HS-5 (cell line): ENCODE measurements around the gene GOLGB1.
"Not testable (repeated sequence)": the region's sequence is repeated elsewhere in the genome, so short reads cannot be mapped to it uniquely, and the experiment has no call there.

Experiments used
- DNase-seq: peaks from one replicate; pipeline ENCODE4 v3.0.0-alpha.2; 2012; ENCODE audit warnings: low read depth

GOLGB1 gene

DNA sequence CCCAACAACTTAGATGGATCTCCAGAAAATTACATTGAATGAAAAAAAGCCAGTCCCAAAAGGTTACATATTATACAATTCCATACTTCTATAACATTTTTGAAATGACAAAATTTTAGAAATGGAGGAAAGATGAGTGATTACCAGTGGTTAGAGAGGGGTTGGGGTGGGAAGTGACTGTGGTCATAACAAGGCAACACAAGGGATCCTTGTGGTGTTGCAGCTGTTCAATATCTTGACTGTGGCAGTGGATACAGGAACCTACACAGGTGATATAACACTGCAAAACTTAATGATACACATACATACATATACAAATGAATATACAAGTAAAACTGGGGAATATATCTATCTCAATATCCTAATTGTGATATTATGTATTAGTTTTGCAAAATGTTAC is 9.6 kb downstream of the GOLGB1 start:
- no peak for DNase-seq

DNA sequence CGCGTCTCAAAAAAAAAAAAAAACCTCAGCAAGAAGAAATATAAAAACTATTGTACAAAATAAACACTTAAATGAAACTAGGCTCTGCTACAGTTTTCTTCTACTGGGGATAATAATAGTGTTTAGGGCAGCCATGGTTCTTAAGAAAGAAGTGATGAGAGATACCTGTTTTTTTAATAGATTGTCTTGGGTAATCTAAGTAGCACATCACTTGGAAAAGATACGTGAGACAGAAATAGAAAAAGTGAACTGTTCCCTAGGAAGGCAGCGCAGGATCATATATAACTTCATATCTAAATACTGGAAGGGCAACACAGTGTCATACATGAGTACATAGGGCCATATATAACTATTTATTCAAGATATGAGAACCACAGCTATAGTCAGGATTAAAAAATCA is 11.9 kb downstream of the GOLGB1 start:
- no peak for DNase-seq

DNA sequence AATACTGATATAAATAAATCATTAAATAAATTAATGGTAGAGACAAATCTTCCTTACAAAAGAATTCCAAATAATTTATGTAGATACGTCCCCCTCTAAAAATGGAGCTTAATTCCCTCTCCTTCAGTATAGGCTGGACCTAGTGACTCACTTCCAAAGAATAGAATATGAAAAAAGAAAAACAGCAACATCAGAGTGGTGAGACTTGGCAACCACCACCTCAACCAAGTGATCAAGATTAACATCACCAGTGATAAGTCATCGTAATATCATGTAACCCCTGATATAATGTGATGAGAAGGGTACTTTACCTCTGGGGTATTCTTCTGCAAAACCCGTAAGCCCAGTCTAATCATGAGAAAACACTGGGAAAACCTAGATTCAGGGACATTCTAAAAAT is 13.4 kb downstream of the GOLGB1 start:
- DNase-seq = no peak

DNA sequence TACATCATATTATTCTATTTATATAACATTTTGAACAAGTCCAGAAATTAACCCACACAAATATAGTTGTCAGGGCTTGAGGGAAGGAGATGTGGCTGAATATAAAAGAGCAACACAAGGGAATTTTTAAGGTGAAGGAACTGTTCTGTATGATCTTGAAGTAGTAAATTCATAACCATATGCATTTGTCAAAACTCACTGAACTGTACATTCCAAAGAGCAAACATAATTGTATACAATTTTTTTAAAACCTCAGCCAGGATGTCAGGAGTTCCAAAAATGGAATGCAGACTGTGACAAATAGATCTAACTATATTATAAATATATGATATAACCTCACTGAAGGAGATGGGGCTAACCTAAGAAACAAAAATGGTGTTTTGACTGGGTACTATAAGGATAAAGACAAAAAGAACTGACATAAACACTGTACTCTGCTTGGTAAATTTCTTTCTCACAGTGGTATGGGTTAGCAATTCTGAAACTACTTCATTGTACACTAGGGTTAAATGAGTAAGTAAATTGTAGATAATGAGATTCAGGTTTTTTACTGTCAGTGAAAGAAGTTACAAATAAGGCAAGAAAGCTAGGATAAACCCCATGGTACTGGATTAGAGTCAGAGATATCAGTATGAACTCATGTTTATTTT is 14.4 kb downstream of the GOLGB1 start:
- no peak for DNase-seq

DNA sequence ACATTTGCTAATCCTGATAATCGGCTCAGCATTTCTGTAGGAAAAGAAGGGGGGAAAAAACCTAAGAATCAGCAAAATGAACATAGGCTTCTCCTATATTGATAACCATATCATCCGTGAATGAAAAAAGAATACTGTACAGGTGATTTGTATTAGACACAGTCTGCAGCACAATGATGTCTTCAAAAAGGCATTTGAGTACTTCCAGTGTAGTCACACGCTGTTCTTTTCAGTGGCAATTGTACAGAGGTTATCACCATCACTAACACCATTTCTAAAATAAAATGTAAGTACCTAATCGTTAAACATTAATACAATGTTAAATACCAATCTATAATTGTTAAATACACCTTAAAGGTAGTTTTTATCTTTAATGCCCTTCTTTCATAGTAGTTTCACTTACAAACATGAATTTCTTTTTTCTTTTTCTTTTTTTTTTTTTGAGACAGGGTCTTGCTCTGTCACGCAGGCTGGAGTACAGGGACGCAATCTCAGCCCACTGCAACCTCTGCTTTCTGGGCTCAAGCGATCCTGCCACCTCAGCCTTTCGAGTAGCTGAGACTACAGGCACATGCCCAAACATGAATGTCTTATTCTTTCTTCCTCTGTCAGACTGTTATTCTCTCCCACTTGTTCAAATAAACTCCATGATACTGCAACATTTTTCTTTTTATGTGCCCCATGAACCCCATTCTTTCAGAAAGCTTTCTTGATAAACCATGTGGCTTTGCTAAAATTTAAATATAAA is 18.4 kb downstream of the GOLGB1 start:
- DNase-seq = no peak

DNA sequence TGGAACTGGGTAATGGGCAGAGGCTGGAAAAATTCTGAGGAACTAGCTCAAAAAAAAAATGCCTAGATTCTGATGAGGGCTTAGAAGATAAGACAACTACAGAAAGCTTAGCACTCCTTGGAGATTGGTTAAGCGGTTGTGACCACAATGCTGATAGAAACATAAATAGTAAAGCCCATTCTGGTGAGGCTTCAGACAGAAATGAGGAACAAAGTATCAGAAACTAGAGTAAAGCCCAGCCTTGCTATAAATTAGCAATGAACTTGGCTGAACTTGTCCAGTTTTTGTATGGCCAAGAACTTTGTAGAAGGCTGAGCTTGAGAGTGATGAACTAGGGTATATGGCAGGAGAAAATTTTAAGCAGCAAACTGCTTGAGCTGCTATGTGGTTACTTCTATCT is 25.4 kb downstream of the GOLGB1 start:
- no peak for DNase-seq

DNA sequence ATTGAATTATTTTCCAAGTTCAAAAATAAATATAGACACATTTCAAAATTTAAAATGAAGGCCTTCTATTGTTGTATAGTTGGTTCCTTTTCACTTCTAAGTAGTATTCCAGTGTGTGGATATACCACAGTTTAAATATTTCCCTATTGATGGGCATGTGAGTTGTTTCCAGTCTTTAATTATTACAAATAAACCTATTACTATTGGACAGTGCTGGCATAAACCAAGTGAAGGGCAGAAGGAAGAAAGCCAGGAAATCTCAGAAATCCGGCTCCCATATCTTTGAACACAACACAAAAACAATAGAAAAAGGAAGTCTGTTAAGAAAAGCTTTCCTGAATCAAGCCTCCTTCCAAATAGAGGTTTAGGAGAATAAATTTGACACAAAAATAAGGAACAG is 26.1 kb downstream of the GOLGB1 start:
- no peak for DNase-seq

DNA sequence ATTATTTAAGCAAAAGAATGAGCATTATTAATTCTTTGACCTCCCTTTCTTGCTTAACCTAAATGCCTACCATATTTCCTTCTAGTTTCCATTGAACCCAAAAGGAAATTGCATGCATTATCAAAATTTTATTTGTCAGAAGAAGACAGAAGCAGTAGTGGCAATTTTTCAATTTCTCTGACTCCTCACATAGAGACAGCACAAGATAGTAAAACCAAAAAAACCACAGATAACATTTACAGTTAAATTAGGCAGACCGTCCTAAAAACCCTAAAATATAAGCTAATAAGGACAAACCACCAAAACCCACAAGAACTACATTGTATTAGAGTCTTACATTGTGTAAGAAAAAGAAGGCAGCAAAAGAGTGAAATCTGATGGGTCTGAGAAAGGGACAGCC is 27.1 kb downstream of the GOLGB1 start:
- no peak for DNase-seq

DNA sequence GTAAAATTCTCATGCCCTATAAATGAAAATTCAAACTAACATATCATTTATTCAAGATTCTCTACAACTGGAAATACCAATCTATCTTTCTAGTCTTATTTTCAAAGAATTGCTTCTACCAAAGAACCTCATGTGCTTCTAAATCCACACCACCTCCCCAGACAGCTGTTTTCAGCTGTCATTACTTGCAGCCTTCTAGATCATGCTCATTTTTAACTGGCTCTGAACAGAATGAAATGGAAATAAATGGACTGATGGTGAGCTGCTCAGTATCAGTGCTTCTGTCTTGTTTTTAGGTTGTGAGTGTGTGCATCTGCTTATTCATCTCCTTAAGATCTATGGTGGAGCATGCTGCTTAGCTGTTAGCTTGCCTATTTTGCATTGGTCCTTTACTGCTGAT is 29.4 kb downstream of the GOLGB1 start:
- DNase-seq = no peak

DNA sequence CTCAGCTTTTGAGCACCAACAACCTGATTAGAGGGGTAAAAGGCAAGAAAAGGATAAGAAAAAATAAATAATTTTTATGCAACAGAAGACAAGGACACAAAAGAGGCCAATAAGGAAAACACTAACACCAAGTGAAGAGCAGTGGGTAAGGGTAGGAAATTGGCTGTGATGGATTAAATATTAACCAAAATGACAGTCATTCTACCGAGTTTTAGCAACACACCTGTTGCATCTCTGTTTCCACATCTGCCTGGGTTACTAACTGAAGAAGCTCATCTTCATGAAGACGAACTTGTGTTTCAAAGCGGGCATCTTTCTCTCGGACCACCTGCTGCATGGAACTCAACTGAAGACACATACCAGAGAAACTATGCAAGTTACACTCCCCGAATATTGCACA is 30.1 kb downstream of the GOLGB1 start:
- DNase-seq = no peak

DNA sequence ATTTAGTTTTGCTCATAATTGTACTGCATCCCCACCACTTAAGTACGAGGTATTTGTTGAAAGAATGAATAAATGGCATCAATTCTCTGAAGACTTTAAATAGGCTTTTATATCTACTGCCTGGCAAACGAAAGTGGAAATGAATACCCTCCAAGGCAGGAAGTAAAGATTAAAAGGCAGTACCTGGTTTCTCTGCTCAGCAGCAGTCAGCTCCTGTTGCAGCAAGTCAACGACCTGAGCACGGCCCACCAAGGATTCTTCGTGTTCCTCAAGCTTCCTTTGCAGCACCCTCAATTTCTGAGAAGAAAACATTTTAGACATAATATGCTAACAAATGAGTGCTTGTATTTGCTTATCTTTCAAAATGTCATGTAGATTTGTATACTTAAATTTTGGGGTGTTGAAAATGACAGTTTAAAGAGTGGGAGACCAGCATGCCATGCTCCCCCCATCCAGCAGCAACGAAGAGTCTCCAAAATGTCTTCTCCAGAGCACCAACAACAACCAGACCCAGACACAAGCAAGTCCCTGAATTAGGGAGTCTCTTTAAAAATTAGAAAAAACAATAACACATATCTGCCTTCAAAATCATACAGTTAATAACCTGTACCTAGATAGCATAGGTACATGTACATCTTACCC is 31.2 kb downstream of the GOLGB1 start:
- no peak for DNase-seq

DNA sequence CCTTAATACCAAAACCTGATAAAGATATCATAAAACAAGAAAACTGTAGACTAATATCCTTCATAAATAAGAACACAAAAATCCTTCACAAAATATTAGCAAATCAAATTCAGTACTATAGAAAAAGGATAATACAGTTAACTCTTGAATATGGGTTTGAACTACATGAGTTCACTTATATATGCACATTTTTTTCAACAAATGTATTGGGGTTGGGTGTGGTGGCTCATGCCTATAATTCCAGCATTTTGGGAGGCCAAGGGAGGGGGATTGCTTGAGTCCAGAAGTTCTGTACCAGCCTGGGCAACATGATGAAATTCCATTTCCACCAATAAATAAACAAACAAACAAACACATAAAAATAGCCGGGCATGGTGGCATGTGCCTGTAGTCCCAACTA is 39.2 kb downstream of the GOLGB1 start:
- no peak for DNase-seq

DNA sequence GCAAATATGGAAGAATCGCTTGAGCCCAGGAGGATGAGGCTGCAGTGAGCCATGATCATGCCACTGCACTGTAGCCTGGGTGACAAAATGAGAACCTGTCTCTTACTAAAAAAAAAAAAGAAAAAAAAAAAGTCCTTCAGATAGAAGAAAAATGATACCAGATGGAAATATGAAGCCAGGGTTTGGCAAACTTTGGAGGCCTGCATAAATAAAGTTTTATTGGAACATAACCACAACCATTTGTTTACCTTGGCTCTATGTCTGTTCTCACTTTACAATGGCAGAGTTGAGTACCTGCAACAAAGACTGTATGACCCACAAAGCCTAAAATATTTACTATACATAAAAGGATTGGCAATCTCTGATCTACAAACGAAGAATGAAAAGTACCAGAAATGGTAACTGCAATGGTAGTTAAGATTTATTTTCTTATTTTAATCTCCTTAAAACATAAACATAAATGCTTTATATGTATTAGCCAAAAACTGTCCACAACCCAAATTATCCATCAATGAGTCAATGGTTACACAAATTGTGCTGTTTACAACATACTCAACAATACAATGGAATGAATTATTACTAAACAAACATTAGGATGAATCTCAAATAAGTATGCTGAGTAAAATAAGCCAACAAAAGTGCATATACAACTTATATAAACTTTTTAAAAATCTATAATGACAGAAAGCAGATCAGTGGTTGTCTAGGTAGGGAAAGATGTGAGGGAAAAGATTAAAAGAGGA is 41.8 kb downstream of the GOLGB1 start:
- DNase-seq = no peak

DNA sequence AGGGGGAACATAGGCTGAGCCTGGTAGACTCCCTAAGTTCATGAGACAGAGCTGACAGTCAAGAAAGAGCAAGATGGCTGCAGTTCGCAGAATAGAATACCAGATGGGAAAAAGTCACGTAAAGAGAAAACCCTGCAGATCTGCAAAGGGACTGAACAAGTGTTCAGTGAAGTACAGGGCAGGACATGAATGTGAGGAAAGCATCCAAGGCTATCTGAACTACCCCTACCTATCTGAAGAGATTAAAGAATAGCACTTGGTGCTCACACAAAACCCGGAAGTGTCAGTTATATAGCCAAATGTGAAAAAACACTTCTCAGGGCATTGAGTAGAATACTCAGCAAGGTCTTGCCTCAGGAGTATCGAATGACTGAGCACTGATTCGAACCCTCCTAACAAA is 44.0 kb downstream of the GOLGB1 start:
- no peak for DNase-seq

DNA sequence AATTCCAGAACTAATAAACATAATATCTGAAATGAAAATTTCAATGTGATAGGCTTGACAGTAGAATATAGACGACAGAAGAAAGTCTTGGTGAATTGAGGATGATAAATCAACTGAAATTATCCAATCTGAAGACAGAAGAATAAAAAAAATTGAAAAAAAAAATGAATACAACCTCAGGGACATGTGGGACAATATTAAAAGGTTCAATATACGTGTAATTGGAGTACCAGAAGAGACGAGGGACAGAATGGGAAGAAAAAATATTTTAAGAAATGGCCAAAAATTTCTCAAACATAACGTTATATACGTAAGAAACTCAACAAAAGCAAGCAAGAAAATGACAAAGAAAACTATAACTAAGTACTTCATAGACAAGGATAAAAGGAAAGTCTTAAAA is 45.6 kb downstream of the GOLGB1 start:
- no peak for DNase-seq

DNA sequence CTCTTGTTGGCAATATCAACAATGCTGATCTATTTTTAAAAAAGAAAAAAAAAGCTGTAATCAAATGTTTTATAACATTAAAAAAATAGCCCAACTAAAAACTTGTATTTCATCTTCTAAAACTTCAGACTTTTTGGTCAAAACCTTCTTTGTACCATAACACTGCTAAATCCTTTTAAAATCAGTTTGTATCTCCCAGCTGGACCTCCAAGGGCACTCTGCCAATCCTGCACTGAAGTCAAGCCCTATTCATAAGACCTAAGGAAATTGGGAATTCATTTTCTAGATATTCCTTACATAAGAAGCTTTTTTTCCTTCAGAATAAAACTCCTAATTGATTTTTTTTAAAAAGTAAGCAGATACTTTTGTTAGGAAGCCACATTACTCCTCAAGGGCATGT is 50.6 kb downstream of the GOLGB1 start:
- no peak for DNase-seq

DNA sequence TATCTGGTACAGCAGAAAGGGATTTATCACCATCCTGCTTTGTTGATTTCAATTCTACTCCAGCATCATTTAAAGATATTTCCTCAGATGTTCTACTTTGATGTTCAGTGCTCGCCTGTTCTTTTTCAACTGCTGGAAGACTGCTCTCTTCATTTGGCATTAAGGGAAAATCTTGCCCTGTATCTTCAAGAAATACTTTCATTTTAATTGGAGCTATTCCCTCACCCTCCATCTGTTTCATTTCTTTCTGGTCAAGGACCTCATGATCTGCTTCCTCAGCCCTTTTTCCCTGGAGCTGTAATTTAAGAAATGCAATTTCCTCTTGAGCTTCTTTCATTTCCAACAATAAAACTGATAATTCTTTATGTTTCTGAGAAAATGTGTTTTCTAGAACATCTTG is 51.1 kb downstream of the GOLGB1 start:
- DNase-seq = no peak

DNA sequence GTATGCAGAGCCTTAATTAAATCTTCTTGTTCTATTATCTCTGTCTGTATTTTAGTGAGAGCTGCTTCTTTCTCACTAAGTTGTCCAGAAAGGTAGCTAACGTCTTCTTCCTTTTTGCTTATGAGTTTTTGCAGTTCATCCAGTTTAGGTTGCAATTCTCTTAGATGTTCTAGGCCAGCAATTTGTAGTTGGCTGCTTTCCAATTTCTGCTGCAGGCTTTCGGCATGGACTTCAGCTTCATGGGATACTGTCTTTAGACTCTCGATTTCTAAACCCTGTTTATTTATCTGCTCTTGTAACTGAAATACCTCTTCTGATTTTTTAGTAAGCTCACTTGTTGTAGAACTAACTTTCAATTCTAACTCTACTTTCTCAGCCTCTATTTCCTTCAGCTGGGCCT is 53.4 kb downstream of the GOLGB1 start:
- no peak for DNase-seq

DNA sequence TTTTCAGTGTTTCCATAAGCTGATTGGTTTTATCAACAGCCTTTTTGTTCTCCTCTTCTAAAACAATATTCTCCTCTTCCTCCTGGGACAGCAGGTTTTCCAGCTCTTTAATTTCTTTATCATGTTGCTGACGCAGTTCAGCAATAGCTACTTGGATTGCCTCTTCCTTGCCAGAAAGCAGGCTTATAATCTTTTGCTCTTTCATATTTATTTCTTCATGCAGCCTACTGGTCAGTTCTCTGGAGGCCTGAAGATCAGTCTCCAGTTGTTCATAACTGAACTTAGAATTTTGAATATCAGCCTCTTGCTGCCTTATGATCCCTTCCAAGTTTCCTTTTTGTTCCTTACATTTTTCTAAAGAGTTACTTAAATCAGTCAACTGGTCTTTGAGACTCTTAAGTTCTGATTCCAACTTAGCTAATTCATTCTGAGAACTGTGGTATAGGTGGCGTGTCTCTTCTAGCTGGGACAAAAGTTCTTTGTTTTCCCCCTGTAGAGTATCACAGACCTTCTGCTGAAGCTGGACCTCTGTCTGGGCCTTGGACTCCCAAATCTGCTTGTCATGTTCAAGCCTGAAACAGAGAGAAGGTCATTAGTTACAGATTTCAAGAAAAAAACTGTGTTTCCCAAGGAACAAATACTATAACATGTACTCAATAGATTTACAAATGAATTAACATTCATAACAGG is 57.4 kb downstream of the GOLGB1 start:
- no peak for DNase-seq

DNA sequence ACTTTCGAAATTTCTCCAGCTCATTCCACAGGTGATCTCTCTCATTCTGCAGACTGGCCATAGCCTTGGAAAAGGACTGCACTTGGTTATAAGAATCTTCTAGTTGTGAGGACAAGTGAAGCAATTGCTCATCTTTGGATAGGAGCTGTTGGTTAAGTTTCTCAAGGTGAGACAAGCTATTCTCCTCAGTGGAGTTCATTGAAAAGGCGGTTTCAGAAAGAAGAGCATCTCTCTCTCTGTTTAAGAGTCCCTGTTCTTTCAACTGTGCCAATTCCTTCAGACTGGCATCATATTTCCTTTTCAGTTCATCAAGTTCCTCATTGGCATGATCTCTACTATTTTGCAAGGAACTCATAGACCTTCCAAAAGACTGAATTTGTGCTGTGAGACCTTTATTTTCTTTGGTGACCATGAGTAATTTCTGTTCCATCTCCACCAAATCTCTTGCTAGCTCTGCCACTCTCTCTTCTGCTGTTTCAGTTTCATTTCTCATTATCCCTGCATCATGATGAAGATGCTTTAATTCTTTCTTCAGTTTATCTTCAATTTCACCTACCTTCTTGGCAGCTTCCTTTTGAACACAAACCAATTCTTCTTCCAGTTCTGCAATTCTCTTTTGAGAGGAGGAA is 58.6 kb downstream of the GOLGB1 start:
- no peak for DNase-seq

DNA sequence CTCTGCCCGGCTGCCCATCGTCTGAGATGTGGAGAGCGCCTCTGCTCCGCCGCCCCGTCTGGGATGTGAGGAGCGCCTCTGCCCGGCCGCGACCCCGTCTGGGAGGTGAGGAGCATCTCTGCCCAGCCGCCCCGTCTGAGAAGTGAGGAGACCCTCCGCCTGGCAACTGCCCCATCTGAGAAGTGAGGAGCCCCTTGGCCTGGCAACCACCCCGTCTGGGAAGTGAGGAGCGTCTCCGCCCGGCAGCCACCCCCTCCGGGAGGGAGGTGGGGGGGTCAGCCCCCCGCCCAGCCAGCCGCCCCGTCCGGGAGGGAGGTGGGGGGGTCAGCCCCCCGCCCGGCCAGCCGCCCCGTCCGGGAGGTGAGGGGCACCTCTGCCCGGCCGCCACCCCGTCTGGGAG is 60.8 kb downstream of the GOLGB1 start:
- DNase-seq = not testable (repeated sequence)

DNA sequence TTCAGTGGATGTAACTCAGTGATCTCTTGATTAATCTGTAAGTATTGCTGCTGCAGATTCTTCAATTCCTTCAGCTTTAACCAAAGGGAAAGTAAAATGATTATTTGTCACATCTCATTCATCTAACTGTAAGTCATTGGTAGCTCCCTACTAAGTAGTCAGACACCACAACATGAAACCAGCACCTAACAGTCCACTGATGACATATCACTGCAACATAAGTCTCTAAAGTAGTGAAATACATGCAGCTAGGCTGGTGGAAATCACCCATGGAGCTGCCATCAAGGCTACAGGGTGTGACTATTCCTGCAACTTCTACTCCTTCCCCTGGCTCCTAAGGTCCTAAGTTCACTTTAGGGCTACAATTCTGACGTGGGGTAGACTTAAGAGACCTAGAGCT is 67.7 kb downstream of the GOLGB1 start:
- DNase-seq = no peak
